GM23338 (cell line): ENCODE data around the gene RAD50. TPM values are rescaled to one million over a fixed set of nuclear protein-coding genes. Genes with fewer than 3 reads are reported as not detected.

Source experiments
- ATAC-seq: fragments of 200-7000 bp; cut with Tn5 transposase; 3 replicates; pipeline ENCODE4 v1.9.1; 2020
- DNase-seq: peaks from one replicate; pipeline ENCODE4 v3.0.0-alpha.2; 2015; ENCODE audit warnings: low spot score
- H2AFZ ChIP-seq: fragments of 200-600 bp; sonication (generic); 2 replicates; pipeline ENCODE4 v1.8.0; 2016; ENCODE audit warnings: antibody characterized with exemption, mild to moderate bottlenecking, moderate library complexity
- H3F3A ChIP-seq: fragments of 200-600 bp; sonication (generic); replicated peaks from 2 replicates; pipeline ENCODE4 v1.8.0; 2017; ENCODE audit warnings: antibody characterized with exemption, mixed run types, low read depth
- H3K27ac ChIP-seq: fragments of 200-600 bp; sonication (generic); 2 replicates; pipeline ENCODE4 v1.6.1; 2016; ENCODE audit warnings: low read depth
- H3K27me3 ChIP-seq: fragments of 200-600 bp; sonication (generic); 2 replicates; pipeline ENCODE4 v1.8.0; 2016; ENCODE audit warnings: mild to moderate bottlenecking, mixed run types, moderate library complexity; ENCODE audit not compliant: insufficient read depth
- H3K36me3 ChIP-seq: fragments of 200-600 bp; sonication (generic); 2 replicates; pipeline ENCODE4 v1.8.0; 2016; ENCODE audit warnings: mild to moderate bottlenecking; ENCODE audit not compliant: insufficient read depth
- H3K4me1 ChIP-seq: fragments of 200-600 bp; sonication (generic); 2 replicates; pipeline ENCODE4 v1.8.0; 2016; ENCODE audit warnings: mild to moderate bottlenecking, moderate library complexity; ENCODE audit not compliant: insufficient read depth
- H3K4me2 ChIP-seq: fragments of 200-600 bp; sonication (generic); 2 replicates; pipeline ENCODE4 v1.7.1; 2017; ENCODE audit warnings: mixed run types
- H3K4me3 ChIP-seq: fragments of 200-600 bp; sonication (generic); 2 replicates; pipeline ENCODE4 v1.6.1; 2016; ENCODE audit warnings: mixed run types
- H3K79me2 ChIP-seq: fragments of 200-600 bp; sonication (generic); replicated peaks from 2 replicates; pipeline ENCODE4 v1.8.0; 2017; ENCODE audit warnings: mild to moderate bottlenecking; ENCODE audit not compliant: insufficient read depth
- H3K9me2 ChIP-seq: fragments of 200-600 bp; sonication (generic); 2 replicates; pipeline ENCODE4 v1.8.0; 2017; ENCODE audit not compliant: insufficient read depth
- H4K20me1 ChIP-seq: fragments of 200-600 bp; sonication (generic); replicated peaks from 2 replicates; pipeline ENCODE4 v1.8.0; 2017; ENCODE audit warnings: mild to moderate bottlenecking; ENCODE audit not compliant: insufficient read depth
- H3K27ac Mint-ChIP-seq: 2 replicates; pipeline ENCODE4 v1.8.0; 2020; ENCODE audit warnings: inconsistent platforms, mild to moderate bottlenecking, moderate library complexity, mixed read lengths
- H3K27me3 Mint-ChIP-seq: 3 replicates; pipeline ENCODE4 v1.8.0; 2022; ENCODE audit warnings: low read depth, mild to moderate bottlenecking, moderate library complexity, mixed read lengths, inconsistent platforms; ENCODE audit not compliant: insufficient read depth, poor library complexity
- H3K36me3 Mint-ChIP-seq: 3 replicates; pipeline ENCODE4 v1.8.0; 2021; ENCODE audit warnings: low read depth, mild to moderate bottlenecking, inconsistent platforms, moderate library complexity, mixed read lengths
- H3K4me1 Mint-ChIP-seq: 3 replicates; pipeline ENCODE4 v1.8.0; 2020; ENCODE audit warnings: mild to moderate bottlenecking, inconsistent platforms, mixed read lengths
- H3K4me3 Mint-ChIP-seq: 3 replicates; pipeline ENCODE4 v1.8.0; 2021; ENCODE audit warnings: moderate library complexity, mild to moderate bottlenecking, inconsistent platforms, mixed read lengths
- H3K9me3 Mint-ChIP-seq: 3 replicates; pipeline ENCODE4 v1.8.0; 2020; ENCODE audit warnings: moderate library complexity, mild to moderate bottlenecking, inconsistent platforms, mixed read lengths
- CREB1 ChIP-seq: fragments of 250-450 bp; sonication (Bioruptor Pico); IDR thresholded peaks from 2 replicates; pipeline ENCODE4 v1.5.0; 2020; ENCODE audit warnings: low read depth, mild to moderate bottlenecking, moderate library complexity
- EZH2 ChIP-seq: fragments of 200-600 bp; sonication (generic); IDR thresholded peaks from one replicate; pipeline ENCODE4 v1.8.0; 2017; ENCODE audit warnings: antibody characterized with exemption, mild to moderate bottlenecking, low read depth; ENCODE audit not compliant: unreplicated experiment
- EZH2phosphoT487 ChIP-seq: fragments of 200-600 bp; sonication (generic); IDR thresholded peaks from one replicate; pipeline ENCODE4 v1.8.1; 2018; ENCODE audit warnings: antibody characterized with exemption; ENCODE audit not compliant: unreplicated experiment
- JUNB ChIP-seq: IDR thresholded peaks from one replicate; pipeline ENCODE4 v1.6.1; 2016; ENCODE audit warnings: antibody characterized with exemption; ENCODE audit not compliant: unreplicated experiment
- NANOG ChIP-seq: IDR thresholded peaks from 2 replicates; pipeline ENCODE4 v1.6.1; 2016; ENCODE audit warnings: antibody characterized with exemption, borderline replicate concordance
- POLR2AphosphoS5 ChIP-seq: IDR thresholded peaks from 2 replicates; pipeline ENCODE4 v1.6.1; 2016; ENCODE audit warnings: antibody characterized with exemption, low read depth
- ZNF331 ChIP-seq: fragments of 250-450 bp; sonication (Bioruptor Pico); IDR thresholded peaks from 2 replicates; pipeline ENCODE4 v1.5.0; 2020; ENCODE audit warnings: low read depth, mild to moderate bottlenecking, moderate library complexity
- polyA plus RNA-seq: library from polyadenylated mRNA; unstranded; fragments of >200 nt; fragmentation: Nextera tagmentation; extraction: Ambion mirVana; gene quantifications from 2 replicates; pipeline ENCODE4 v1.2.1, GENCODE V29; 2016
- total RNA-seq: library from RNA; depleted of rRNA; stranded (reverse); fragments of >200 nt; shearing (Covaris generic); gene quantifications from 2 replicates; pipeline ENCODE4 v1.2.3, GENCODE V29; 2014
- TF ChIP-seq, protein P1 (sequence below): fragments of 250-450 bp; sonication (Bioruptor Pico); IDR thresholded peaks from 2 replicates; pipeline ENCODE4 v1.5.0; 2020; ENCODE audit warnings: mild to moderate bottlenecking, moderate library complexity
- TF ChIP-seq, protein P2 (sequence below): IDR thresholded peaks from one replicate; pipeline ENCODE4 v1.6.1; 2018; ENCODE audit warnings: antibody characterized with exemption; ENCODE audit not compliant: unreplicated experiment
- TF ChIP-seq, protein P3 (sequence below), 2 experiments: fragments of 200-600 bp in 1 of 2; sonication (generic) in 1 of 2; conservative IDR thresholded peaks; 2 replicates each; pipeline versions ENCODE4 v1.5.1 to v1.6.1; 2016 to 2017; ENCODE audit warnings: antibody characterized with exemption in 2 of 2, low read depth in 2 of 2, mild to moderate bottlenecking in 2 of 2, moderate library complexity in 1 of 2

RAD50 gene
- total and polyA plus RNA-seq, 2 experiments from 2014 or later, result 27.0 to 52.2 TPM

DNA sequence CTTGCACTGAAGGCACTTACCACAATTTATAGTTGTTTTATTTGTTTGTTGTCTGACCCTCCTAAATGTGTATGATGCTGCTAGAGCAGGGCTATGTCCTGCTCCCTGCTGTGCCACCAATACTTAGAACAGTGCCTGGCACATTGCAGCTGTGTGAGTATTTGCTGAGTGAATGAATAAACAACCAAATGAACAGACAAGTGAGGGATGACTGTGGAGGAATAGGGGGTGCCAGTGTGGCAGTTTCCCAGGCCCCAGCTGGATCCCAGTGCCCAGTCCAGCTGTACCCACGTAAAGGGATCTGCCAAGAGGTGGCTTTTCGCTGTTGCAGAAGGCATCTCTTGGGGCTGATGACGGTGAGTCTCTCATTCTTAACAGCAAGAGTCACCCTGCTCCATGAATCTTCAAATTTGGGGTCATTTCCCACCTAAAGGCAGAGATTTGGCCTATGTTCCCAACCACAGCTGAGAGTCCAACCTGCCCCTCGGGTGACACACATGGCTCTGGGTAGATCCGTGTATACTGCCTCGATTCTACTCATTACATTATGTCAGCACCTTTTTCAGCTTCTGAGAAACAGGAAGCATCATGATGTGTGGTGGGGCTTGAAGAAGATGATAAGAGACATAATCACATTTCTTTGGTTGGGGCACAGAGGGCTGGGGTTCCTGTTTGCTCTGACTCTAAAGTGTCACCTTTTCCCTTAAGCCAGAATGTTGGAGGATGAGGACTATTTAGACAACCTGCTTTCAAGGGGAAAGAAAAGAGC lies 27.7 kb upstream of the RAD50 start:
- H4K20me1 ChIP-seq, result no peaks in the 10 kb centered on the region
- H3K79me2 ChIP-seq, result no peaks in the 10 kb centered on the region
- H3K4me1 ChIP-seq, result no peaks in the 10 kb centered on the region
- H3K27me3 Mint-ChIP-seq, result peaks cover 6% of the 10 kb centered on the region
- no peak overlapping the region for H3K27ac ChIP-seq
- DNase-seq (no peak), ATAC-seq (no peak)
- no peak overlapping the region for H3K4me3 Mint-ChIP-seq
- H3K9me2 ChIP-seq, result no peaks in the 10 kb centered on the region
- TF ChIP-seq, protein P1, sequence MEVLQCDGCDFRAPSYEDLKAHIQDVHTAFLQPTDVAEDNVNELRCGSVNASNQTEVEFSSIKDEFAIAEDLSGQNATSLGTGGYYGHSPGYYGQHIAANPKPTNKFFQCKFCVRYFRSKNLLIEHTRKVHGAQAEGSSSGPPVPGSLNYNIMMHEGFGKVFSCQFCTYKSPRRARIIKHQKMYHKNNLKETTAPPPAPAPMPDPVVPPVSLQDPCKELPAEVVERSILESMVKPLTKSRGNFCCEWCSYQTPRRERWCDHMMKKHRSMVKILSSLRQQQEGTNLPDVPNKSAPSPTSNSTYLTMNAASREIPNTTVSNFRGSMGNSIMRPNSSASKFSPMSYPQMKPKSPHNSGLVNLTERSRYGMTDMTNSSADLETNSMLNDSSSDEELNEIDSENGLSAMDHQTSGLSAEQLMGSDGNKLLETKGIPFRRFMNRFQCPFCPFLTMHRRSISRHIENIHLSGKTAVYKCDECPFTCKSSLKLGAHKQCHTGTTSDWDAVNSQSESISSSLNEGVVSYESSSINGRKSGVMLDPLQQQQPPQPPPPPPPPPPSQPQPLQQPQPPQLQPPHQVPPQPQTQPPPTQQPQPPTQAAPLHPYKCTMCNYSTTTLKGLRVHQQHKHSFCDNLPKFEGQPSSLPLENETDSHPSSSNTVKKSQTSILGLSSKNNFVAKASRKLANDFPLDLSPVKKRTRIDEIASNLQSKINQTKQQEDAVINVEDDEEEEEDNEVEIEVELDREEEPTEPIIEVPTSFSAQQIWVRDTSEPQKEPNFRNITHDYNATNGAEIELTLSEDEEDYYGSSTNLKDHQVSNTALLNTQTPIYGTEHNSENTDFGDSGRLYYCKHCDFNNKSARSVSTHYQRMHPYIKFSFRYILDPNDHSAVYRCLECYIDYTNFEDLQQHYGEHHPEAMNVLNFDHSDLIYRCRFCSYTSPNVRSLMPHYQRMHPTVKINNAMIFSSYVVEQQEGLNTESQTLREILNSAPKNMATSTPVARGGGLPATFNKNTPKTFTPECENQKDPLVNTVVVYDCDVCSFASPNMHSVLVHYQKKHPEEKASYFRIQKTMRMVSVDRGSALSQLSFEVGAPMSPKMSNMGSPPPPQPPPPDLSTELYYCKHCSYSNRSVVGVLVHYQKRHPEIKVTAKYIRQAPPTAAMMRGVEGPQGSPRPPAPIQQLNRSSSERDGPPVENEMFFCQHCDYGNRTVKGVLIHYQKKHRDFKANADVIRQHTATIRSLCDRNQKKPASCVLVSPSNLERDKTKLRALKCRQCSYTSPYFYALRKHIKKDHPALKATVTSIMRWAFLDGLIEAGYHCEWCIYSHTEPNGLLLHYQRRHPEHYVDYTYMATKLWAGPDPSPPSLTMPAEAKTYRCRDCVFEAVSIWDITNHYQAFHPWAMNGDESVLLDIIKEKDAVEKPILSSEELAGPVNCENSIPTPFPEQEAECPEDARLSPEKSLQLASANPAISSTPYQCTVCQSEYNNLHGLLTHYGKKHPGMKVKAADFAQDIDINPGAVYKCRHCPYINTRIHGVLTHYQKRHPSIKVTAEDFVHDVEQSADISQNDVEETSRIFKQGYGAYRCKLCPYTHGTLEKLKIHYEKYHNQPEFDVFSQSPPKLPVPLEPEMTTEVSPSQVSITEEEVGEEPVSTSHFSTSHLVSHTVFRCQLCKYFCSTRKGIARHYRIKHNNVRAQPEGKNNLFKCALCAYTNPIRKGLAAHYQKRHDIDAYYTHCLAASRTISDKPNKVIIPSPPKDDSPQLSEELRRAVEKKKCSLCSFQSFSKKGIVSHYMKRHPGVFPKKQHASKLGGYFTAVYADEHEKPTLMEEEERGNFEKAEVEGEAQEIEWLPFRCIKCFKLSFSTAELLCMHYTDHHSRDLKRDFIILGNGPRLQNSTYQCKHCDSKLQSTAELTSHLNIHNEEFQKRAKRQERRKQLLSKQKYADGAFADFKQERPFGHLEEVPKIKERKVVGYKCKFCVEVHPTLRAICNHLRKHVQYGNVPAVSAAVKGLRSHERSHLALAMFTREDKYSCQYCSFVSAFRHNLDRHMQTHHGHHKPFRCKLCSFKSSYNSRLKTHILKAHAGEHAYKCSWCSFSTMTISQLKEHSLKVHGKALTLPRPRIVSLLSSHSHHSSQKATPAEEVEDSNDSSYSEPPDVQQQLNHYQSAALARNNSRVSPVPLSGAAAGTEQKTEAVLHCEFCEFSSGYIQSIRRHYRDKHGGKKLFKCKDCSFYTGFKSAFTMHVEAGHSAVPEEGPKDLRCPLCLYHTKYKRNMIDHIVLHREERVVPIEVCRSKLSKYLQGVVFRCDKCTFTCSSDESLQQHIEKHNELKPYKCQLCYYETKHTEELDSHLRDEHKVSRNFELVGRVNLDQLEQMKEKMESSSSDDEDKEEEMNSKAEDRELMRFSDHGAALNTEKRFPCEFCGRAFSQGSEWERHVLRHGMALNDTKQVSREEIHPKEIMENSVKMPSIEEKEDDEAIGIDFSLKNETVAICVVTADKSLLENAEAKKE (CRISPR knock-in tag), result no peak
- TF ChIP-seq, protein P2, sequence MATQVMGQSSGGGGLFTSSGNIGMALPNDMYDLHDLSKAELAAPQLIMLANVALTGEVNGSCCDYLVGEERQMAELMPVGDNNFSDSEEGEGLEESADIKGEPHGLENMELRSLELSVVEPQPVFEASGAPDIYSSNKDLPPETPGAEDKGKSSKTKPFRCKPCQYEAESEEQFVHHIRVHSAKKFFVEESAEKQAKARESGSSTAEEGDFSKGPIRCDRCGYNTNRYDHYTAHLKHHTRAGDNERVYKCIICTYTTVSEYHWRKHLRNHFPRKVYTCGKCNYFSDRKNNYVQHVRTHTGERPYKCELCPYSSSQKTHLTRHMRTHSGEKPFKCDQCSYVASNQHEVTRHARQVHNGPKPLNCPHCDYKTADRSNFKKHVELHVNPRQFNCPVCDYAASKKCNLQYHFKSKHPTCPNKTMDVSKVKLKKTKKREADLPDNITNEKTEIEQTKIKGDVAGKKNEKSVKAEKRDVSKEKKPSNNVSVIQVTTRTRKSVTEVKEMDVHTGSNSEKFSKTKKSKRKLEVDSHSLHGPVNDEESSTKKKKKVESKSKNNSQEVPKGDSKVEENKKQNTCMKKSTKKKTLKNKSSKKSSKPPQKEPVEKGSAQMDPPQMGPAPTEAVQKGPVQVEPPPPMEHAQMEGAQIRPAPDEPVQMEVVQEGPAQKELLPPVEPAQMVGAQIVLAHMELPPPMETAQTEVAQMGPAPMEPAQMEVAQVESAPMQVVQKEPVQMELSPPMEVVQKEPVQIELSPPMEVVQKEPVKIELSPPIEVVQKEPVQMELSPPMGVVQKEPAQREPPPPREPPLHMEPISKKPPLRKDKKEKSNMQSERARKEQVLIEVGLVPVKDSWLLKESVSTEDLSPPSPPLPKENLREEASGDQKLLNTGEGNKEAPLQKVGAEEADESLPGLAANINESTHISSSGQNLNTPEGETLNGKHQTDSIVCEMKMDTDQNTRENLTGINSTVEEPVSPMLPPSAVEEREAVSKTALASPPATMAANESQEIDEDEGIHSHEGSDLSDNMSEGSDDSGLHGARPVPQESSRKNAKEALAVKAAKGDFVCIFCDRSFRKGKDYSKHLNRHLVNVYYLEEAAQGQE, result no peak
- TF ChIP-seq POLR2AphosphoS5 (no peak), EZH2 (no peak), CREB1 (CRISPR knock-in tag) (no peak), ZNF331 (CRISPR knock-in tag) (no peak), NANOG (no peak), EZH2phosphoT487 (no peak), JUNB (no peak)
- TF ChIP-seq, protein P3, sequence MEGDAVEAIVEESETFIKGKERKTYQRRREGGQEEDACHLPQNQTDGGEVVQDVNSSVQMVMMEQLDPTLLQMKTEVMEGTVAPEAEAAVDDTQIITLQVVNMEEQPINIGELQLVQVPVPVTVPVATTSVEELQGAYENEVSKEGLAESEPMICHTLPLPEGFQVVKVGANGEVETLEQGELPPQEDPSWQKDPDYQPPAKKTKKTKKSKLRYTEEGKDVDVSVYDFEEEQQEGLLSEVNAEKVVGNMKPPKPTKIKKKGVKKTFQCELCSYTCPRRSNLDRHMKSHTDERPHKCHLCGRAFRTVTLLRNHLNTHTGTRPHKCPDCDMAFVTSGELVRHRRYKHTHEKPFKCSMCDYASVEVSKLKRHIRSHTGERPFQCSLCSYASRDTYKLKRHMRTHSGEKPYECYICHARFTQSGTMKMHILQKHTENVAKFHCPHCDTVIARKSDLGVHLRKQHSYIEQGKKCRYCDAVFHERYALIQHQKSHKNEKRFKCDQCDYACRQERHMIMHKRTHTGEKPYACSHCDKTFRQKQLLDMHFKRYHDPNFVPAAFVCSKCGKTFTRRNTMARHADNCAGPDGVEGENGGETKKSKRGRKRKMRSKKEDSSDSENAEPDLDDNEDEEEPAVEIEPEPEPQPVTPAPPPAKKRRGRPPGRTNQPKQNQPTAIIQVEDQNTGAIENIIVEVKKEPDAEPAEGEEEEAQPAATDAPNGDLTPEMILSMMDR (conservative IDR thresholded peaks at IDR 0.05; ENCODE audit: low read depth in 2 of 2), result no peak
- no peaks in the 10 kb centered on the region for H3K27me3 ChIP-seq
- no peaks in the 10 kb centered on the region for H3K36me3 ChIP-seq
- H3K27ac Mint-ChIP-seq, result no peak overlapping the region
- H3K36me3 Mint-ChIP-seq, result no peaks in the 10 kb centered on the region
- H3K4me3 ChIP-seq, result no peak overlapping the region
- no peaks in the 10 kb centered on the region for H3K4me1 Mint-ChIP-seq
- no peak overlapping the region for H2AFZ ChIP-seq
- no peaks in the 10 kb centered on the region for H3K9me3 Mint-ChIP-seq
- H3F3A ChIP-seq, result no peaks in the 10 kb centered on the region
- H3K4me2 ChIP-seq, result no peak overlapping the region
